ENCODE measurements around the gene MAN2A1.

Gene MAN2A1

DNA sequence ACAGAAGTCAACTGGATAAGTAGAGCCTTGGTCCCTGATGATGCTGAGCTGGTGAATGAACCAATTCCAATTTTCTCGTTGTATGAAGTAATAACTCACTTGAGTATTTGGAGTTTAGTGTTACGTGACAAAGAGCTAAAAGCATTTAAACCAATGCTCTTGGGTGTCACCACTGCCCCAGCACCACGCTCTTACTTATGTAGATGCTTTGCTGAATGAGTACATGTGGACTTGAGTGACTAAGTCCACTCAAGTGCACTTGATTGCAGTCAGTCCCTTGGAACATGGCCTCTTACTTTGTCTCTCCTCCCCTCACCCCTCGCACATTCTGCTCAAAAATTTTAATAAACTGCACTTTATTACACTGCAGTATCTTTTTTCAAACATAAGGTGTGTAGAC is 184.0 kb downstream of the MAN2A1 start:
- TF ChIP-seq, protein P1, sequence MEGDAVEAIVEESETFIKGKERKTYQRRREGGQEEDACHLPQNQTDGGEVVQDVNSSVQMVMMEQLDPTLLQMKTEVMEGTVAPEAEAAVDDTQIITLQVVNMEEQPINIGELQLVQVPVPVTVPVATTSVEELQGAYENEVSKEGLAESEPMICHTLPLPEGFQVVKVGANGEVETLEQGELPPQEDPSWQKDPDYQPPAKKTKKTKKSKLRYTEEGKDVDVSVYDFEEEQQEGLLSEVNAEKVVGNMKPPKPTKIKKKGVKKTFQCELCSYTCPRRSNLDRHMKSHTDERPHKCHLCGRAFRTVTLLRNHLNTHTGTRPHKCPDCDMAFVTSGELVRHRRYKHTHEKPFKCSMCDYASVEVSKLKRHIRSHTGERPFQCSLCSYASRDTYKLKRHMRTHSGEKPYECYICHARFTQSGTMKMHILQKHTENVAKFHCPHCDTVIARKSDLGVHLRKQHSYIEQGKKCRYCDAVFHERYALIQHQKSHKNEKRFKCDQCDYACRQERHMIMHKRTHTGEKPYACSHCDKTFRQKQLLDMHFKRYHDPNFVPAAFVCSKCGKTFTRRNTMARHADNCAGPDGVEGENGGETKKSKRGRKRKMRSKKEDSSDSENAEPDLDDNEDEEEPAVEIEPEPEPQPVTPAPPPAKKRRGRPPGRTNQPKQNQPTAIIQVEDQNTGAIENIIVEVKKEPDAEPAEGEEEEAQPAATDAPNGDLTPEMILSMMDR (IDR thresholded peaks at IDR 0.05; ENCODE audit: borderline replicate concordance, insufficient read depth, low read depth, low read length): no peak
- H3K4me3 ChIP-seq (ENCODE audit: low read depth, low read length): no peak overlapping the region

DNA sequence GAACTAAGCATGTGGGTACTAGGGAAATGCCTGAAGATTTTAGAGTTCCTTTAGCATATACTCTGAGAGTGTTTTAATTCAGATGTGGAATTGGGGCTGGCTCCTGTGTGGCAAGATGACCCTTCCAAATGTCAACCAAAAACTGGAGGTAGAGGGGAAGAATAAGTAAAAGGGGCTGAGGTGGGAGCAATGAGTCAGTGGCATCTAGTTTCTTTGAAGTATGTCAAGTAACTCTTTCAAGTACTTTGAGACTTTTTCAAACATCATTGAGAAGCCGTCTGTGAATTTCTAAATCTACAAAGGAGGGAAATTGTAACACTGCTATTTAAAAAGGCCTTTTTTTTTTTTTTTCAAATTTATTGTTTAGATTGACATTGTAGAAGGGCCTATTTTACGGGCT is 184.4 kb downstream of the MAN2A1 start:
- TF ChIP-seq, protein P1 (IDR thresholded peaks at IDR 0.05; ENCODE audit: borderline replicate concordance, insufficient read depth, low read depth, low read length): no peak
- no peak overlapping the region for H3K4me3 ChIP-seq (ENCODE audit: low read depth, low read length)

DNA sequence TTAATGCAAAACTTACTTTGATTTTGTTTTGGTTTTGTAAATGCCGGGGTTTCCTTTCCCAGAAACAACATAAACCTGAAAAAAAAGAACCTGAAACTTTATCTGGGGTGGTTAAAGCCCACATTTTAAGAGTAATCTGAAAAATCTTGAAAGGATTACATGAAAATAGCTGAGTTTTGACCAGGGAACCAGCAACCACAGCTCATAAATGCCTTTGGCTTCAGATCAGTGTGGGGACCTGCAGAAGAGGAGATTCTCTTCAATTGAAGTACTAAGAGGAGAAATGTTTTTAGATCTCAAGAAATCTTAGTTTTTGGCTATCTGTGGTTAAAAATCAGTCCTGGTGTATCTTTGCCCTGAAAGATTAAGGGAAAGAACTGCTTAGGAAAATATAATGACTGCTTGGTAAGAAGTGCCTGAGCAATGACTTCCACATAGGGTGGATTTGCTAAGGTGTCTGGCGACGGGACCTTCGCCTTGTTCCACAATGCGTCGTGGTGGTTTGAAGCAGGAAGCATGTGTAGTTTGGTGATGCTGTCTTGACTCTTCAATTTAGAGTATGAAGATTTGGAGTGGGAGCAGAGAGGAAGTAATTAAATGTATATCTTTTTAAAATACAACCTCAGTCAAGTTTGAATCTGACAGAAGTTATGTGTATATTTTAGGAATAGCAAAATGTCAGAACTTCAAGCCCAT is 186.5 kb downstream of the MAN2A1 start:
- TF ChIP-seq, protein P1 (IDR thresholded peaks at IDR 0.05; ENCODE audit: borderline replicate concordance, insufficient read depth, low read depth, low read length): no peak
- no peak overlapping the region for H3K4me3 ChIP-seq (ENCODE audit: low read depth, low read length)

DNA sequence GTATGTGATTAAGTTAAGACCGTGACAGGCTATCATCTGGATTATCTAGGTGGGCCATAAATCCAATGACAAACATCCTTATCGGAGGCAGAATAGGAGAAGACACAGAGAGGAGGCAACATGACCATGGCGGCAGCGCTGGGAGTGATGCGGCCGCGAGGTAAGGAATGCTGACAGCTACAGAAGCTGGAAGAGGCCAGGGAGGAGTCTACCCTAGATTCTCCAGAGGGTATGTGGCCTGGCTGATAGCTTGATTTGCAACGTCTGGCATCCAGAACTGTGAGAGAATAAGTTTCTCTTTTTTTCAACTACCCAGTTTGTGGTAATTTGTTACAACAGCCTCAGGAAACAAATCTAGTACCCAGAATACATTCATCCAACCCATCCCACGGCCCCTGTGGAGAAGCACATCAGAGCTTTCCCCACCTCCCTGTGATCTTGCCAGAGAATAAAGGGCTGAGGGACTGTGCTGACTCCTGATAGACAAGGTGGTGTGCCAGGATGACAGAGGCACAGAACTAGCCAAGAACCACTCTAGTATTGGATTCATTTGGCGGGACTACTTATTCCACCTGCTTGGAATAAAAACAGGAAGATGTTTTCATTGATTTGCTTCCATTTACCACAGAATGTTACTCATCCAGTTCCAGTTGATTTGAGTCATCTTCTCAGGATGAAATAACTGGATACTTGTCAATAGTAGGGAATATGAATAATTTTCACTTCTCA is 187.4 kb downstream of the MAN2A1 start:
- TF ChIP-seq, protein P1 (IDR thresholded peaks at IDR 0.05; ENCODE audit: borderline replicate concordance, insufficient read depth, low read depth, low read length): no peak
- H3K4me3 ChIP-seq (ENCODE audit: low read depth, low read length): no peak overlapping the region

DNA sequence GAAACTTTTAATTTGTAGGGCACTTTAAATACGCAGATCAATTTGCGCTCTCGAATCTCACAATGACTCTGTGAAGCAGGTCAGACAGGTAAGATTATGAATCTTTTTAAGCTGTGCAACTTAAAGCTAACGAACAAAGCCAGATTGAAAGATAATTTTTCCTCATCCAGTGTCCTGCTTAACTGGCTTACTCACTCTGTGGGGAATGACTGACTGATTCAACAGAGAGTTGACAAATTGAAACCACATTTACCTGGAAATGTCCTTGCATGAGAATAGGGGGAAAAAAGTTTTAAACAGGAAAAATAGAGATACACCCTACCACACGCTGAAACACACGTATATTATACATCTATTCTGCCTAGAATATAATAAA is 187.9 kb downstream of the MAN2A1 start:
- TF ChIP-seq, protein P1 (IDR thresholded peaks at IDR 0.05; ENCODE audit: borderline replicate concordance, insufficient read depth, low read depth, low read length): no peak
- no peak overlapping the region for H3K4me3 ChIP-seq (ENCODE audit: low read depth, low read length)

DNA sequence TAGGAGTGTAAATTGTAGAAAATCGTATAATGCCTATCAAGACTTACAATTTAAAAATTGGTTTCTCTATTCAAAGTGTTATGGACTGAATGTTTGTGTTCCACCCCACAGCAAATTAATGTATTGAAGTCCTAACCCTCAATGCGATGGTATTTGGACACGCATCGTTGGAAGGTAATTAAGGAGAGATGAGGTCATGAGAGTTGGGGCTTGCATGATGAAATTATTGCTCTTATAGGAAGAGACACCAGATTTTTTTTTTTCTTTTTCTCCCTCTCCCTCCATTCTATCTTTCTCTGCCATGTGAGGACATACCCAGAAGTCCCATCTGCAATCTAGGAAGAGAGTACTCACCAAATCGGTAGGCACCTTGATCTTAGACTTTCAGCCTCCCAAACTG is 189.2 kb downstream of the MAN2A1 start:
- H3K4me3 ChIP-seq (ENCODE audit: low read depth, low read length): no peak overlapping the region
- TF ChIP-seq, protein P1 (IDR thresholded peaks at IDR 0.05; ENCODE audit: borderline replicate concordance, insufficient read depth, low read depth, low read length): no peak
